Testis (tissue), 2 donors: ENCODE measurements around the gene E2F3.

Source experiments
- POLR2A ChIP-seq: fragments of 450-650 bp; IDR thresholded peaks from one replicate; pipeline ENCODE4 v1.6.1; 2017; ENCODE audit warnings: antibody characterized with exemption, mild to moderate bottlenecking, moderate library complexity
- TF ChIP-seq, protein P1 (sequence below), 3 experiments: fragments of 450-650 bp in 2 of 3; fragments of 200-600 bp in 1 of 3; sonication (generic) in 1 of 3; IDR thresholded peaks; one replicate each; pipeline ENCODE4 v1.5.1; 2016 to 2019; ENCODE audit warnings: antibody characterized with exemption in 3 of 3, mild to moderate bottlenecking in 2 of 3, moderate library complexity in 1 of 3

DNA sequence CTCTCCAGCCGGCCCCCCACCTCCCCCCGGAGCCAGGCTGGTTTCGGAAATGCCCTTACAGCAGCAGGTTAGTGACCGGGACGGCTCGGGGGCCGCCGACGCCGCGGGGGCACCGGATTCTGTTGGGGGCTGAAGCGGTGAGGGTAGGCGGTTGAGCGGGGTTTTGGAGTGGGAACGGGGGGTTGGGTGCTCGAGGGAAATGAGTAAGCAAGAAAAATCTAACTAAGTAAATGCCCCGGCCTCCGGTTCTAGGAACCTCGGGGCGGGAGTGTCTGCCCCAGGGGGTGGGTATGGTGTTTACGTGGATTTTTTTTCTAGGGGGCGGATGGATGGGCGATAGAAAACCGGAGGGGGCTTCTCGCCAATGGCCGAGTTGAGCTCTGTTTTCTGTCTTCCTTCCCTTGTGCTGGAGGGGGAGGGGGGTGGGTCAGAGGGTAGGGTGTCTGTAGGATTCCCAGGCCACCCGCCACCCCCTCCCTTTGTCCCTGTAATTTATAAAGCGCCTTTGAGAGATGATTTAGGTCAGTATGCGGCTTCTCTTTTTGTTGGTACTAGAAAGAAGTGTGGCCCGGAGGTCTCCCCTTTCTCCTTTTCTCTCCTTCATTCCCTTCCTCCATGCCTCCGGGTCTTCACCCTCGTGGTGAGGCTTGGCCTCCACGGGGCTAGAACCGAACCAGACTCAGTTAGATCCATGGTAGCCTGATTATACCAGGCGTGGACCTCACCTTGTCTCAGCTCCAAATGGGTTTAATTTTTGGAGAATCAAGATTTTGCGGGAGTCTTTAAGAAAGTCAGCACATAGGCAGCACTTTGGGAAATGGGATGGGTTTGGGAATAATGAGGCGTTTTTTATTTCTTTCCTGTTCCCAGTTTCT lies 2.3 kb downstream of the E2F3 start:
- TF ChIP-seq, protein P1, sequence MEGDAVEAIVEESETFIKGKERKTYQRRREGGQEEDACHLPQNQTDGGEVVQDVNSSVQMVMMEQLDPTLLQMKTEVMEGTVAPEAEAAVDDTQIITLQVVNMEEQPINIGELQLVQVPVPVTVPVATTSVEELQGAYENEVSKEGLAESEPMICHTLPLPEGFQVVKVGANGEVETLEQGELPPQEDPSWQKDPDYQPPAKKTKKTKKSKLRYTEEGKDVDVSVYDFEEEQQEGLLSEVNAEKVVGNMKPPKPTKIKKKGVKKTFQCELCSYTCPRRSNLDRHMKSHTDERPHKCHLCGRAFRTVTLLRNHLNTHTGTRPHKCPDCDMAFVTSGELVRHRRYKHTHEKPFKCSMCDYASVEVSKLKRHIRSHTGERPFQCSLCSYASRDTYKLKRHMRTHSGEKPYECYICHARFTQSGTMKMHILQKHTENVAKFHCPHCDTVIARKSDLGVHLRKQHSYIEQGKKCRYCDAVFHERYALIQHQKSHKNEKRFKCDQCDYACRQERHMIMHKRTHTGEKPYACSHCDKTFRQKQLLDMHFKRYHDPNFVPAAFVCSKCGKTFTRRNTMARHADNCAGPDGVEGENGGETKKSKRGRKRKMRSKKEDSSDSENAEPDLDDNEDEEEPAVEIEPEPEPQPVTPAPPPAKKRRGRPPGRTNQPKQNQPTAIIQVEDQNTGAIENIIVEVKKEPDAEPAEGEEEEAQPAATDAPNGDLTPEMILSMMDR (IDR thresholded peaks at IDR 0.05) = no peak
- no peak for TF ChIP-seq POLR2A
